A673 (cell line): ENCODE results near the gene BTBD18.

Experiments
- CTCF ChIP-seq: fragments of 300-800, 200-600 bp; sonication (generic); conservative IDR thresholded peaks from 2 replicates; pipeline ENCODE4 v1.5.1; 2017; ENCODE audit warnings: low read depth, mild to moderate bottlenecking, antibody characterized with exemption, low read length, moderate library complexity, mixed read lengths
- EZH2 ChIP-seq: fragments of 200-600 bp; sonication (generic); IDR thresholded peaks from 2 replicates; pipeline ENCODE4 v1.6.1; 2017; ENCODE audit warnings: borderline replicate concordance, low read depth, mild to moderate bottlenecking, mixed read lengths, antibody characterized with exemption, low read length; ENCODE audit not compliant: poor library complexity, severe bottlenecking

- TF ChIP-seq CTCF (no peak), EZH2 (no peak)
Measured at GRCh38 chr11:57787006-57787604, 35.5 kb upstream of the BTBD18 start.
